Erythroblast (primary cell): ENCODE results near the gene PKDCC.

Experiments used
- GATA1 ChIP-seq: IDR thresholded peaks from 2 replicates; pipeline ENCODE4 v1.6.1; 2011; ENCODE audit warnings: low read depth, mild to moderate bottlenecking, control low read depth, low read length, moderate library complexity
- POLR2A ChIP-seq: IDR thresholded peaks from 2 replicates; pipeline ENCODE4 v1.6.1; 2011; ENCODE audit warnings: mild to moderate bottlenecking, low read length

GRCh38 chr2:42025151-42025582 is 22.7 kb upstream of the PKDCC start:
- no peak for TF ChIP-seq POLR2A
- TF ChIP-seq GATA1: no peak
